PC-9 (cell line): ENCODE data around the gene CACNG6.

ENCODE experiments used
- CTCF ChIP-seq: fragments of 200-600 bp; sonication (generic); conservative IDR thresholded peaks from 2 replicates; pipeline ENCODE4 v1.6.1; 2017; ENCODE audit warnings: mixed run types, antibody characterized with exemption, mild to moderate bottlenecking, moderate library complexity
- EZH2 ChIP-seq: fragments of 200-600 bp; sonication (generic); IDR thresholded peaks from 2 replicates; pipeline ENCODE4 v1.8.0; 2017; ENCODE audit warnings: antibody characterized with exemption, low read depth

GRCh38 chr19:54035215-54036178, 44.1 kb downstream of the CACNG6 start:
- no peak for TF ChIP-seq CTCF
- TF ChIP-seq EZH2 = no peak
